Activated gamma-delta T cell treated with Interleukin-2 at 50 U/mL for 16 hours (primary cell): ENCODE results near the gene COQ8B.

Experiments used
- DNase-seq: peaks from one replicate; pipeline ENCODE4 v3.0.0-alpha.2; 2020

Gene COQ8B

GRCh38 chr19:40717325-40717879, 716 bp upstream of the COQ8B start:
- DNase-seq: no peak

- peak; percentile 71 for DNase-seq
Measured at GRCh38 chr19:40716031-40716481, 630 bp downstream of the COQ8B start.

GRCh38 chr19:40714441-40715299, 2.0 kb downstream of the COQ8B start:
- peak; percentile 93 for DNase-seq

- DNase-seq: no peak
Measured at GRCh38 chr19:40713939-40714338, 2.7 kb downstream of the COQ8B start.

GRCh38 chr19:40709817-40710216, 6.9 kb downstream of the COQ8B start:
- no peak for DNase-seq

- no peak for DNase-seq
Measured at GRCh38 chr19:40707615-40708014, 9.1 kb downstream of the COQ8B start.

- no peak for DNase-seq
Measured at GRCh38 chr19:40705950-40706619, 10.6 kb downstream of the COQ8B start.

GRCh38 chr19:40705362-40705651, 11.4 kb downstream of the COQ8B start:
- no peak for DNase-seq

- no peak for DNase-seq
Measured at GRCh38 chr19:40704491-40705361, 12.0 kb downstream of the COQ8B start.

GRCh38 chr19:40703029-40703755, 13.5 kb downstream of the COQ8B start:
- DNase-seq: no peak

GRCh38 chr19:40702337-40703012, 14.2 kb downstream of the COQ8B start:
- no peak for DNase-seq

GRCh38 chr19:40701758-40702157, 14.9 kb downstream of the COQ8B start:
- no peak for DNase-seq

GRCh38 chr19:40700083-40700482, 16.6 kb downstream of the COQ8B start:
- DNase-seq: no peak

- no peak for DNase-seq
Measured at GRCh38 chr19:40697007-40697406, 19.7 kb downstream of the COQ8B start.

GRCh38 chr19:40695881-40696280, 20.8 kb downstream of the COQ8B start:
- DNase-seq: no peak

- no peak for DNase-seq
Measured at GRCh38 chr19:40693896-40694295, 22.8 kb downstream of the COQ8B start.

- no peak for DNase-seq
Measured at GRCh38 chr19:40693150-40693788, 23.4 kb downstream of the COQ8B start.

- no peak for DNase-seq
Measured at GRCh38 chr19:40692212-40692551, 24.5 kb downstream of the COQ8B start.

GRCh38 chr19:40691421-40692211, 25.1 kb downstream of the COQ8B start:
- no peak for DNase-seq

GRCh38 chr19:40690693-40691420, 25.8 kb downstream of the COQ8B start:
- peak; percentile 83 for DNase-seq
